Endodermal cell (in vitro differentiated cells): ENCODE measurements around the gene CPNE2. TPM values are rescaled to one million over a fixed set of nuclear protein-coding genes. Genes with fewer than 3 reads are reported as not detected.

Experiments
- DNase-seq: peaks from one replicate; pipeline ENCODE4 v3.0.0-alpha.2; 2017
- H3K27ac ChIP-seq: 2 replicates; pipeline ENCODE4 v1.5.1; 2013; ENCODE audit warnings: mild to moderate bottlenecking, low read depth, low read length, moderate library complexity
- H3K27me3 ChIP-seq: 2 replicates; pipeline ENCODE4 v1.6.1; 2013; ENCODE audit warnings: mild to moderate bottlenecking, low read length, moderate library complexity; ENCODE audit not compliant: insufficient read depth, control insufficient read depth, poor library complexity, severe bottlenecking
- H3K36me3 ChIP-seq: 2 replicates; pipeline ENCODE4 v1.7.0; 2013; ENCODE audit warnings: mild to moderate bottlenecking, low read length, moderate library complexity; ENCODE audit not compliant: control insufficient read depth, insufficient read depth
- H3K4me1 ChIP-seq: one replicate; pipeline ENCODE4 v1.7.0; 2013; ENCODE audit warnings: low read length; ENCODE audit not compliant: control insufficient read depth, insufficient read depth
- H3K4me3 ChIP-seq: 2 replicates; pipeline ENCODE4 v1.5.1; 2013; ENCODE audit warnings: mild to moderate bottlenecking, low read length, moderate library complexity
- H3K9ac ChIP-seq: 2 replicates; pipeline ENCODE4 v1.6.1; 2013; ENCODE audit warnings: mild to moderate bottlenecking, low read length, moderate library complexity; ENCODE audit not compliant: poor library complexity, severe bottlenecking; ENCODE audit errors: extremely low read depth
- H3K9me3 ChIP-seq: 2 replicates; pipeline ENCODE4 v1.6.1; 2013; ENCODE audit warnings: mild to moderate bottlenecking, low read length, moderate library complexity; ENCODE audit not compliant: control insufficient read depth
- H3K27ac Mint-ChIP-seq: 2 replicates; pipeline ENCODE4 v1.8.0; 2020; ENCODE audit warnings: mixed read lengths
- H3K27me3 Mint-ChIP-seq: 2 replicates; pipeline ENCODE4 v1.8.0; 2021; ENCODE audit warnings: mild to moderate bottlenecking, mixed read lengths; ENCODE audit not compliant: insufficient read depth
- H3K36me3 Mint-ChIP-seq: 2 replicates; pipeline ENCODE4 v1.8.0; 2020; ENCODE audit warnings: low read depth, mixed read lengths
- H3K4me1 Mint-ChIP-seq: 2 replicates; pipeline ENCODE4 v1.8.0; 2020; ENCODE audit warnings: mixed read lengths
- H3K4me3 Mint-ChIP-seq: 2 replicates; pipeline ENCODE4 v1.8.0; 2020; ENCODE audit warnings: mild to moderate bottlenecking, moderate library complexity, mixed read lengths
- H3K9me3 Mint-ChIP-seq: 2 replicates; pipeline ENCODE4 v1.8.0; 2020; ENCODE audit warnings: mild to moderate bottlenecking, mixed read lengths
- CTCF ChIP-seq: fragments of 200-600 bp; sonication (generic); conservative IDR thresholded peaks from 2 replicates; pipeline ENCODE4 v1.5.0; 2021; ENCODE audit warnings: antibody characterized with exemption, mild to moderate bottlenecking
- WGBS, 2 experiments: methylation state at CpG; one replicate each; pipeline versions ENCODE4 v1.1.5 to v1.1.7; 2013; ENCODE audit warnings: missing lambda C conversion rate in 2 of 2, mixed read lengths in 1 of 2; ENCODE audit not compliant: insufficient coverage in 1 of 2, insufficient read length in 1 of 2; 5-methylcytosine and 5-hydroxymethylcytosine counted together
- total RNA-seq, 2 donors: library from RNA; stranded (reverse); fragmentation: NEBNext Ultra II Directional in 1 of 2; extraction: Animal tissue kit (Norgen Biotek cat#: 25700) in 1 of 2; gene quantifications; 2 replicates in 1 of 2; 3 replicates in 1 of 2; pipeline ENCODE4 v1.2.1, GENCODE V29; 2021

Gene CPNE2
- total RNA-seq, 2 donors from 2014 or later, result 12.3 to 16.6 TPM

- TF ChIP-seq CTCF, result no peak
- Histone ChIP-seq H3K36me3 (no peaks in the 10 kb centered on the region), H3K4me3 (no peak overlapping the region), H3K27ac (no peak overlapping the region), H3K4me1 (no peaks in the 10 kb centered on the region), H3K9ac (no peak overlapping the region), H3K9me3 (no peaks in the 10 kb centered on the region), H3K27me3 (no peaks in the 10 kb centered on the region)
- Mint-ChIP-seq H3K4me3 (no peak overlapping the region), H3K36me3 (no peaks in the 10 kb centered on the region), H3K9me3 (no peaks in the 10 kb centered on the region), H3K4me1 (no peaks in the 10 kb centered on the region), H3K27me3 (no peaks in the 10 kb centered on the region), H3K27ac (no peak overlapping the region)
- 94% methylated on average over 3 to 7 of the region's 7 CpGs for WGBS, 2 experiments
- no peak for DNase-seq
Observed at GRCh38 chr16:57127836-57128235, 35.5 kb downstream of the CPNE2 start.

DNA sequence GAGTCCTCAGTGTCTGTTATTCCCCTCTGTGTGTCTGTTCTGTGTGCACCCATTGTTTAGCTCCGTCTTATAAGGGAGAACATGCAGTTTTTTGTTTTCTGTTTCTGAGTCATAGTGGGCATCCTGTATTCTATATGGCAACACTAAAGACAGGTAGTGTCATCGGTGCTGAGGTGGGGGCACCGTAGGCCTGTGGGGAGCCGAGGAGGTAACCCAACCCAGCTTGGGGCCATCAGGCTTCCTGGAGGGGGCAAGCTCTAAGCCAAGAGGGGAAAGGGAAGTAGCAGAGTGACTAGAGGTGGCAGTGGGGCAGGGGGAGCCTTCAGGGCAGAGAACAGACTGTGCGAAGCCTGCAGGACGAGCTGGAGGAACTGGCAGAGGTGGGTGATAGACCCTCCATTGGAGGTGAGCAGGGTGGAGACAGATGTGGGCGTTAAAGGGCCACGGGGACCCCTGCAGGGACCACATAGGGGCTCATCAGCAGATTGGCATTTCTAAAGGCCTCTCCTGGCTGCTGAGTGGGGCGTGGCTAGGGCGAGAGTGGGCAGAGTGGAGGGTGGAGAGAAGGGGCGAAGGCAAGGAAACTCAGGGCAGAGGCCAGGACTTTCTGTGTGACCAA lies 36.5 kb downstream of the CPNE2 start:
- H3K27me3 ChIP-seq, result no peaks in the 10 kb centered on the region
- H3K9ac ChIP-seq, result no peak overlapping the region
- no peaks in the 10 kb centered on the region for H3K9me3 ChIP-seq
- WGBS, 2 experiments, result 91 to 92% methylated on average over 10 to 11 of the region's 11 CpGs
- Mint-ChIP-seq H3K27me3 (no peaks in the 10 kb centered on the region), H3K36me3 (no peaks in the 10 kb centered on the region), H3K27ac (no peak overlapping the region), H3K4me1 (no peaks in the 10 kb centered on the region), H3K9me3 (no peaks in the 10 kb centered on the region), H3K4me3 (no peak overlapping the region)
- H3K4me1 ChIP-seq, result no peaks in the 10 kb centered on the region
- no peak overlapping the region for H3K27ac ChIP-seq
- no peak for TF ChIP-seq CTCF
- no peak overlapping the region for H3K4me3 ChIP-seq
- no peak for DNase-seq
- H3K36me3 ChIP-seq, result no peaks in the 10 kb centered on the region

DNA sequence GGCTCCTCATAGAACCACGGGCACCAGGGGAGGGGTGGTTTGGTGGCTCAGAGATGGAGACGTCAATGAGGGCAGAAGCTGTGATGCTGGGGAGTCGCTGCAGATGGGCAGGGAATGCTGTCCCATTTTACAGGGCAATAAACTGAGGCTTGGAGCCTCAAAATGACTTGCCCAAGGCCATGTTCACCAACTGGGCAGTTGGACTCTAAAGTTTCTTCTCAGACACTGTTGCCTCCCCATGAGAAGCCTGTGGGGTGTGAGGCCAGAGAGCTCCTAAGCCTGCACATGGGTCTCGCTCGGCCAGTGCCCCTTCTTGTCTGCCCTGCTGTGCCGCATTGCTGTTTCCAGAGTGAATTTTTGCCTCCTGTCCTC lies 38.6 kb downstream of the CPNE2 start:
- Mint-ChIP-seq H3K4me1 (no peaks in the 10 kb centered on the region), H3K27me3 (no peaks in the 10 kb centered on the region), H3K27ac (no peak overlapping the region), H3K4me3 (no peak overlapping the region), H3K9me3 (no peaks in the 10 kb centered on the region), H3K36me3 (no peaks in the 10 kb centered on the region)
- DNase-seq, result no peak
- H3K27ac ChIP-seq, result no peak overlapping the region
- H3K9me3 ChIP-seq, result no peaks in the 10 kb centered on the region
- no peak for TF ChIP-seq CTCF
- H3K4me3 ChIP-seq, result no peak overlapping the region
- no peaks in the 10 kb centered on the region for H3K4me1 ChIP-seq
- no peak overlapping the region for H3K9ac ChIP-seq
- no peaks in the 10 kb centered on the region for H3K36me3 ChIP-seq
- H3K27me3 ChIP-seq, result no peaks in the 10 kb centered on the region
- 87 to 100% methylated on average over 5 to 6 of the region's 6 CpGs for WGBS, 2 experiments
